Activated naive CD4-positive, alpha-beta T cell treated with Interleukin-2 at 50 U/mL for 16 hours (primary cell): ENCODE data around the gene AURKB.
A peak's percentile ranks its signal among the peaks of the same experiment; 100 is the strongest.
"Not testable (repeated sequence)": the region's sequence is repeated elsewhere in the genome, so short reads cannot be mapped to it uniquely, and the experiment has no call there.

ENCODE experiments used
- DNase-seq: peaks from one replicate; pipeline ENCODE4 v3.0.0-alpha.2; 2020

Gene AURKB

DNA sequence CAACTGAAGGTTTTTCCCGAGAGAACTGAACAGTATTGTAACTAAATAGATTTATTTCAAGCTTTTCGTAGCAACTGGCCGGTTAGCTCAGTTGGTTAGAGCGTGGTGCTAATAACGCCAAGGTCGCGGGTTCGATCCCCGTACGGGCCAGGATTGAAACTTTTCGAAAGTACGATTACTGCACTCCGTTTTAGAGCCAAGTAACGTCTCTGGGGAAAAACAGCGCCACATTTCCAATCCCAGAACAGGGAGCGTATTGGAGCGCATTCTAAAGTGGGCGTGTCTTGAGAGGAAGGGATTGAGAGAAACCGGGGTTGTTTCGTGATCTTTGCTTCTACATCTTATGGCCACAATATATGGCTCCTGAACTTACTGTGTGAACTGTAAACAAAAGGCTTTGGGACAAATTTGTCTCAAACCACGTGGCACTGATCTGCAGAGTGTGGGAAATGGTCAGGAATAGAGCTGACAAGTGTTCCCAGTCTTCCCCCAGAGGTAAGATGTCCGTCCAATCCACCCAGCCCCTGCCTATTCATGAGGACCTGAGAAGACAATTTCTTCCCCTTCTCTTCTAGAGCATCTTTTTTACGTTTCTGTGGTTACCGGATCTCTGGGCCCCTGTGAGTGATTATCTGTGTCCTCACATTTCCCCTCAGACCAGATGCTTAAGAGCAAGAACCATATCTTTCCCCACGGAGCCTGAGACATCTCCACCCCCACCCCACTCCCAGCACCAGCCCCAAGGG is 22.7 kb downstream of the AURKB start:
- peak; percentile 90 for DNase-seq

- peak; percentile 92 for DNase-seq
Measured at GRCh38 chr17:8186787-8187516, 23.4 kb downstream of the AURKB start.

GRCh38 chr17:8186446-8186786 is 24.0 kb downstream of the AURKB start:
- DNase-seq, result no peak

GRCh38 chr17:8185582-8186445 is 24.6 kb downstream of the AURKB start:
- peak; percentile 91 for DNase-seq

DNA sequence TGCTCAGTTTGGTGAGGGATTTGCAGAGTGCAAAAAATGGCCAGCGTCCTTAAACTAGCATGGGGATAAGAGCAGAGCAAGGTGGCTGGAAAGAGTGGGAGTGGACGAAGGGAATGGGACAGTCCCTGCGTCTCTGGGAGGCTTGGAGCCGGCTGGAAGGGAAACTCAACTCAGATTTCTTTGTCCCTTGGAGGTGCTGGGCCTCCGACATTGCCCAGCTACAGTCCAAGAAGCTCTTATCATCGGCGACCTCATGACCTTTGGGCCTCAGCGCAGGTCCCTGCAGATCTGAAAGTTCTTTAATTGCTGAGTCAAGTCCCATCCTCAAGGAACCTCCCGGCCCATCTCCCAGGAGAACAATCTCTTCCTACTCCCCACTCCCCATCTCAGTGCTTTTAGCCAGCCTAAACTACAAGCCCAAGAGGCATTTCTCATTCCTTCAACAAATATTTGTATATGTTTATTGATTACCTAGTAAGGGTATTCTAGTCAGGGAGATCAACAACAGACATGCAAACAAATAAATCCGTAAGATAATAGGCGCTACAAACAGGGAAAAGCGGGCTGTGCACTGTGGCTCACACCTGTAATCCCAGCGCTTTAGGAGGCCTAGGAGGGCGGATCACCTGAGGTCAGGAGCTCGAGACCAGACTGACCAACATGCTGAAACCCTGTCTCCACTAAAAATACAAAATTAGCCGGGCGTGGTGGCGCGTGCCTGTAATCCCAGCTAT is 33.2 kb downstream of the AURKB start:
- DNase-seq, result no peak

DNA sequence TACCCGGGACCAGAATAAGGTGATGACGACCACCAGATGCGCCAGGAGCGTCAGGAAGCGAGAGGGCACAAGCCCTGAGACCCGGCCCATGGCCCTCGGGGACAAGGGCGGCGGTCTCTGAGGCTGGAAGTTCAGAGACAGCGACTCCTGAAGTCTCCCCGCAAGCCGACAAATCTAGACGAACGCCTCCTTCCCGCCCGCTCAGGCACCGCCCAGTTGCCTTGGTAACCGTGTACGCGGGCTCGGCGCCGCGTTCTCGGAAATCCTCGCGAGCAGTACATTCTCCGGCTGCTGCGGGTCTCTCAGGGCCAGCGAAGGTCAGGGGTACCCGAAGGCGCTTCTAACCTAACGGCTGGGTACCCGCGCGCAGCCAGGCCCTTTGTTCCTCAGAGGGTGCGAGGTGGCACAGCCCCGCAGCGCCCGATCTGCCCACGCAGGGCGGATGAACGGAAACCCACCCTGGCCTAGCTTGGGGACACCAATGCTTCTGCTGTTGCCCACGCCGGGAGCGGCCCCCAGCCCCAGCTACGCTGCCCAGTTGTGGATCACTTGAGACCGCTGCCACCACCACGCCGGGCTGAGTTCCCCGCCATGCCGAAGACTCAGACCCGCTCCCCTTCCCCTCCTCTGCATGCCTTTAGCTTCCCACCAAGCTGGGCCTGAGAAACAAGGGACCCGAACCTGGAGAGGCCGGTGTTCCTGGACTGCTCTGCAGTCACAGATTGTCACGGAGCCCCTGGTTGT is 34.0 kb downstream of the AURKB start, which contains the start of gene TMEM107:
Gene TMEM107, minus strand, starts transcription at position 184 of the 744 bp plus-strand sequence. Its CDS starts 94 bp downstream, at position 90.
- peak; percentile 87 for DNase-seq

DNA sequence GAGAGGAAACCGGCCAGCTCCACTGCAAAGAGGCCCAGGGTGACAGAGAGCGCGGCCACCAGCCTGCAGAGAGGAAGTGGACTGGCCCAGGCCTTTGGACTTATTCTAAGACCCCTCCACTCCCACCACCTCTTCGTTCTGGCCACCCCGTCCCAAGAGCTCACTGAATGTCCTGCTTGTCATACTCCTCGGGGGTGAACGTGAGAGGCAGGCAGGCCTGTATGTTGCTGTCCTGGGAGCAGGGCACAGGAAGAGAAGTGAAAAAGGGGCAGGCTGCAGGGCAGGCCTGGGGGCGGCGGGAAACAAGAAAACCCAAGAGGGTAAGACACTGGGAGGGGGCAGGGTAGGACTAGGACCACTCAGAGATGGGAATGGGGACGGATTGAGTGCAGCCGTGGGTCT is 34.6 kb downstream of the AURKB start:
- no peak for DNase-seq

DNA sequence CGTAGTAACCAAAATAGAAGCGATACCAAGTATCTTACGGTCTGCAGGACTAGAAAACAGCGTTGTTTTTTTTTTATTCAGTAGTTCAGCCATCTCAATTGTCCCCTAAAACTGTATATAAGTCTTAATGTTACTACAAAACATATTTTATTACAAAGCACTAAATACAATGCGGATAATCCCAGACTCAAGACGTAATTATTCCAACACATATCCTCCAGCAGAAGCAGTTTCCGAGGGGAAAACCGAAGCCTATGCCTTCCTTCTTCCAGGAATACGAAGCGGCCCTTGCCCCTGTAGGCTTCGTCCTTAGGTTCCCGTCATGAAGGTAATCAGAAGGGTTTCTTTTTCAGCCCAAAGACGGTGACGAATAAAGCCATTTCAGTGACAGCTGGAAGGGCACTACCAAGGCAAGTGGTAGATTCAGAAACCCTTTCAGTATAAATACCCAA is 36.5 kb downstream of the AURKB start:
- no peak for DNase-seq

- peak; percentile 83 for DNase-seq
Measured at GRCh38 chr17:8173056-8173870, 37.1 kb downstream of the AURKB start.

- not testable (repeated sequence) for DNase-seq
Measured at GRCh38 chr17:8170186-8170585, 40.2 kb downstream of the AURKB start.

- DNase-seq, result no peak
Measured at GRCh38 chr17:8167526-8167925, 42.8 kb downstream of the AURKB start.

- DNase-seq, result no peak
Measured at GRCh38 chr17:8166731-8167130, 43.6 kb downstream of the AURKB start.

DNA sequence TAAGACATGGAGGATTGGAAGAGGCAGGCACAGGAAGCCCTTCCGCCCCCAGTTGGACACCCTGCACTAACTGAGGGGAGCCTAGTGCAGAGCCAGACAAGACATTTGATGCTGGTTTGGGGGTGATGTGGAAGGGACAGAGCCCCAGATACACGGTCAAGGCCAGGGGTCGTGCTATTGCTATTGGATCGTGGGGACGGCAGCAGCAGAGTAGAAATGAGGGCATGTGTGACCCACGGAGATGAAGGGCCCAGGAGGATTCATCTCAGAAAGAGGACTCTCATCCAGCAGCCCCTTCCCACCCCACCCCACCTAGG is 45.6 kb downstream of the AURKB start:
- no peak for DNase-seq

GRCh38 chr17:8163978-8164814 is 46.2 kb downstream of the AURKB start:
- peak; percentile 73 for DNase-seq

- no peak for DNase-seq
Measured at GRCh38 chr17:8162997-8163977, 47.1 kb downstream of the AURKB start.

GRCh38 chr17:8162233-8162996 is 48.0 kb downstream of the AURKB start, which contains the start of gene VAMP2:
VAMP2 (minus strand) TSS chr17:8162948; CDS start chr17:8162879, 69 bp downstream.
- peak; percentile 85 for DNase-seq

GRCh38 chr17:8161289-8162232 is 48.8 kb downstream of the AURKB start:
- DNase-seq, result no peak
